ENCODE data around the gene MYO3B.

- TF ChIP-seq MAX (IDR thresholded peaks at IDR 0.05) (no peak), TAF1 (IDR thresholded peaks at IDR 0.05; ENCODE audit: low read depth) (no peak), REST (IDR thresholded peaks at IDR 0.05; ENCODE audit: low read depth) (no peak), CEBPB (IDR thresholded peaks at IDR 0.05) (no peak), YY1 (IDR thresholded peaks at IDR 0.05; ENCODE audit: low read depth) (no peak), EP300 (IDR thresholded peaks at IDR 0.05; ENCODE audit: borderline replicate concordance) (no peak), CREB1 (IDR thresholded peaks at IDR 0.05; ENCODE audit: low read depth) (no peak), FOXM1 (IDR thresholded peaks at IDR 0.05; ENCODE audit: borderline replicate concordance, low read depth) (no peak), TEAD4 (IDR thresholded peaks at IDR 0.05) (no peak), RAD21 (IDR thresholded peaks at IDR 0.05; ENCODE audit: low read depth) (no peak), EGR1 (IDR thresholded peaks at IDR 0.05) (no peak), USF1 (IDR thresholded peaks at IDR 0.05) (no peak)
Measured at GRCh38 chr2:170369228-170369627, 191.3 kb downstream of the MYO3B start.
